Right lobe of liver (tissue), 4 donors: ENCODE results near the gene STK17B.

ENCODE experiments used
- CTCF ChIP-seq, 4 donors: fragments of 200-600 bp in 3 of 4; fragments of 450-650 bp in 1 of 4; IDR thresholded peaks; one replicate each; pipeline versions ENCODE4 v1.5.1 to v1.8.0; 2016 to 2022; ENCODE audit warnings: antibody characterized with exemption in 4 of 4, mild to moderate bottlenecking in 2 of 4
- POLR2A ChIP-seq: fragments of 450-650 bp; IDR thresholded peaks from one replicate; pipeline ENCODE4 v1.6.1; 2017; ENCODE audit warnings: antibody characterized with exemption, mild to moderate bottlenecking
- donor health status: DM: no; HTN: no; CAD: no.
- donor health status: DM: no; HTN: no; CAD: no.
- donor health status: DM: no; HTN: yes; CAD: no.

DNA sequence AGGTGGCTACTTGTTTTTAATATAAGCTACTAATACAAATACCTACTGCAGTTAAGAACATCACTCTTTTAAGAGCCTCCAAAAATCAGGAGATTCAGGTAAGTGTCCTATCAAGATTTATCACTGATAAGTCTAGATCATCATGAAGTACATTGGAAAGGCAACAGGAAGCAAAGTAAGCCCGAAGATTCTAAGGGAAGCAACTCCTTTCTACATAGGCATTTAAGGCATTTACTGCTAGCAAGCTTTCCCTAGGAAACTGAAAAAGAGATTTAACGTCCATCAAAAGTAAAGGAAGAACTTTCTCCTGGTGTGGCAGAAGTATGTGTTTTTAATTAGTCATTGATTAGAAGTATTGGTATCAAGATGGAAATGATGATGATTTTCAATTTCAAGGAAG, 3.7 kb downstream of the STK17B start:
- TF ChIP-seq CTCF (IDR thresholded peaks at IDR 0.05) (no peak), POLR2A (no peak)
